Ovary (tissue), 9 donors: ENCODE results near the gene CELF4. TPM values are rescaled to one million over a fixed set of nuclear protein-coding genes. Genes with fewer than 3 reads are reported as not detected.

Source experiments
- DNase-seq, 5 donors: peaks; one replicate each; pipeline ENCODE4 v3.0.0-alpha.2; 2019 to 2020
- H3K27ac ChIP-seq, 2 donors: fragments of 200-600 bp; one replicate each; pipeline versions ENCODE4 v1.5.1 to v1.8.0; 2019 to 2022
- H3K27me3 ChIP-seq: fragments of 200-600 bp; one replicate; pipeline ENCODE4 v1.8.0; 2022
- H3K36me3 ChIP-seq: fragments of 200-600 bp; sonication (generic); one replicate; pipeline ENCODE4 v1.5.1; 2019
- H3K4me1 ChIP-seq: one replicate; pipeline ENCODE4 v1.8.1; 2013; ENCODE audit warnings: mild to moderate bottlenecking, moderate library complexity; ENCODE audit not compliant: insufficient read depth
- H3K4me3 ChIP-seq: fragments of 200-600 bp; sonication (generic); one replicate; pipeline ENCODE4 v1.5.1; 2017
- H3K9me3 ChIP-seq, 2 donors: fragments of 200-600 bp in 1 of 2; sonication (generic) in 1 of 2; one replicate each; pipeline versions ENCODE4 v1.5.1 to v1.8.1; 2013 to 2019; ENCODE audit warnings: mild to moderate bottlenecking in 1 of 2, moderate library complexity in 1 of 2
- EP300 ChIP-seq: sonication (generic); formaldehyde crosslinking; IDR thresholded peaks from one replicate; pipeline ENCODE4 v1.6.1; 2017; ENCODE audit warnings: antibody characterized with exemption
- POLR2A ChIP-seq: fragments of 450-650 bp; IDR thresholded peaks from one replicate; pipeline ENCODE4 v1.6.1; 2017; ENCODE audit warnings: antibody characterized with exemption, mild to moderate bottlenecking, moderate library complexity
- WGBS, 3 donors: extraction: QIAGEN DNeasy Blood & Tissue Kit in 1 of 3; methylation state at CpG; one replicate each; pipeline versions ENCODE4 v1.1.5 to v1.1.7; 2013 to 2017; 5-methylcytosine and 5-hydroxymethylcytosine counted together
- intact Hi-C, 4 donors: fragments of 100-400 bp; cut with DNase I; formaldehyde crosslinking; loops; one replicate each; pipeline versions ENCODE4 v1.11.0 to v1.15.1; 2022 to 2023
- polyA plus RNA-seq, 2 donors: library from polyadenylated mRNA; stranded (reverse); fragments of 200-250 nt in 1 of 2; fragments of 350-450 nt in 1 of 2; fragmentation: Illumina TruSeq in 1 of 2; extraction: RNeasy Lipid Tissue Mini Kit (QIAGEN cat#74804) in 1 of 2; gene quantifications; one replicate each; pipeline ENCODE4 v1.2.3, GENCODE V29; 2013 to 2014
- total RNA-seq, 7 donors: library from RNA; depleted of rRNA in 2 of 7; stranded (reverse); fragments of >200 nt in 2 of 7; fragmentation: NEBNext Ultra II Directional in 3 of 7; extraction: Animal tissue kit (Norgen Biotek cat#: 25700) in 3 of 7; gene quantifications; one replicate each; pipeline versions ENCODE4 v1.1.0 to v1.2.4, GENCODE V29; 2016 to 2023
- TF ChIP-seq, protein P1 (sequence below), 3 donors: fragments of 450-650 bp in 2 of 3; fragments of 200-600 bp in 1 of 3; IDR thresholded peaks; one replicate each; pipeline versions ENCODE4 v1.5.1 to v1.8.0; 2016 to 2022; ENCODE audit warnings: antibody characterized with exemption in 3 of 3, mild to moderate bottlenecking in 1 of 3
- donor health status: DM: no; HTN: no; CAD: no; lungs with moderate emphysema.
- donor health status: DM: no; HTN: no; CAD: no.
- donor health status: Bipolar disorder and iron deficiency.
- donor health status: DM: yes; HTN: yes; CAD: no.
- donor health status: DM: no; HTN: no; CAD: no.
- donor health status: DM: yes; HTN: yes; CAD: no.

CELF4 gene
- total and polyA plus RNA-seq, 9 donors, result 0.15 to 1.6 (median 1.1) TPM; not detected in 1

DNA sequence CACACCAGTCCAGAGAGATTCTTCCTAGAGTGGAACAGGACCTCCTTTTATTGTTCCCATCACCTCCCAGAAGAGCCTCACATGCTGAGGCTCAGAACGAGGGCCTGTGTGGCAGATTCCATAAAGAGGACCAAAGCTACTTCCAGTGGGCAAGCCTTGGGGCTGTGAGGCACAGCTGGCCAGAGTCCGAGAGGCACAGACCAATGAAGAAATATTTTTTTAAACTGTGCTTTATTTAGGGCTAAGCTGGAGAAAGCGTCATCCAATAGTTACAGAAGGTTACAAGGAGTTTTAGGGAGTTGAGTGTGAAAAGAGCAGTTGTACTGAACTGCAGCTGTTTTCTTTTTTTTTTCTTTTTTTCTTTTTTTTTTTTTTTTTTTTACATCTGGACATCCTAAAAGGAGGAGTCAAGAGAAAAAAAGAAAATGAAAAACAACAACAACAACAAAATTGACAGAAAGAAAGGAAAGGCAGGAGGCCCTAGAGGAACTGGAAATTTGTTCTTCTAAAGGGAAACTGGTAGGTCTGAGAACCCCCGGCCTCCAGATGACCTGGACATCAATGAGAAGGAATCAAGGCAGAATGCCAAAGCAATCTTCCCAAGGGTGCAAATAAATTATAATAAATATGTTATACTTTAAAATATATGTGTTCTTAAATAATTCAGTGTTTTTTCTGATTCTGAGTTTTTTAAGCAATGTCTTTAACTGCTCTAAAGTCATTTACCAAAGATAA, 322.6 kb downstream of the CELF4 start:
- Histone ChIP-seq H3K9me3 (no peaks in the 10 kb centered on the region), H3K27ac (no peak overlapping the region), H3K27me3 (no peaks in the 10 kb centered on the region), H3K4me3 (no peak overlapping the region), H3K4me1 (peaks cover 11% of the 10 kb centered on the region), H3K36me3 (no peaks in the 10 kb centered on the region)
- intact Hi-C loops, result no loop called here
- DNase-seq, result no peak
- TF ChIP-seq POLR2A, result no peak
- no peak for TF ChIP-seq EP300
- TF ChIP-seq, protein P1, sequence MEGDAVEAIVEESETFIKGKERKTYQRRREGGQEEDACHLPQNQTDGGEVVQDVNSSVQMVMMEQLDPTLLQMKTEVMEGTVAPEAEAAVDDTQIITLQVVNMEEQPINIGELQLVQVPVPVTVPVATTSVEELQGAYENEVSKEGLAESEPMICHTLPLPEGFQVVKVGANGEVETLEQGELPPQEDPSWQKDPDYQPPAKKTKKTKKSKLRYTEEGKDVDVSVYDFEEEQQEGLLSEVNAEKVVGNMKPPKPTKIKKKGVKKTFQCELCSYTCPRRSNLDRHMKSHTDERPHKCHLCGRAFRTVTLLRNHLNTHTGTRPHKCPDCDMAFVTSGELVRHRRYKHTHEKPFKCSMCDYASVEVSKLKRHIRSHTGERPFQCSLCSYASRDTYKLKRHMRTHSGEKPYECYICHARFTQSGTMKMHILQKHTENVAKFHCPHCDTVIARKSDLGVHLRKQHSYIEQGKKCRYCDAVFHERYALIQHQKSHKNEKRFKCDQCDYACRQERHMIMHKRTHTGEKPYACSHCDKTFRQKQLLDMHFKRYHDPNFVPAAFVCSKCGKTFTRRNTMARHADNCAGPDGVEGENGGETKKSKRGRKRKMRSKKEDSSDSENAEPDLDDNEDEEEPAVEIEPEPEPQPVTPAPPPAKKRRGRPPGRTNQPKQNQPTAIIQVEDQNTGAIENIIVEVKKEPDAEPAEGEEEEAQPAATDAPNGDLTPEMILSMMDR (IDR thresholded peaks at IDR 0.05), result no peak
- 21 to 46% (median 30%) methylated on average over 4 of the region's 4 CpGs for WGBS, 3 donors

GRCh38 chr18:37242091-37242490, 323.5 kb downstream of the CELF4 start:
- H3K27ac ChIP-seq, result no peak overlapping the region
- no peaks in the 10 kb centered on the region for H3K27me3 ChIP-seq
- 13 to 28% (median 20%) methylated on average over 6 of the region's 6 CpGs for WGBS, 3 donors
- intact Hi-C loops, result no loop called here
- no peak overlapping the region for H3K4me3 ChIP-seq
- no peak for DNase-seq
- TF ChIP-seq POLR2A, result no peak
- TF ChIP-seq, protein P1 (IDR thresholded peaks at IDR 0.05), result no peak
- H3K4me1 ChIP-seq, result peaks cover 11% of the 10 kb centered on the region
- no peaks in the 10 kb centered on the region for H3K9me3 ChIP-seq
- H3K36me3 ChIP-seq, result no peaks in the 10 kb centered on the region

- WGBS, 3 donors, result 78 to 84% (median 82%) methylated on average over 6 of the region's 6 CpGs
- no peak overlapping the region for H3K27ac ChIP-seq
- no peak overlapping the region for H3K4me3 ChIP-seq
- DNase-seq, result no peak
- peaks cover 7% of the 10 kb centered on the region for H3K4me1 ChIP-seq
- H3K9me3 ChIP-seq, result no peaks in the 10 kb centered on the region
- intact Hi-C loops, result no loop called here
- H3K27me3 ChIP-seq, result no peaks in the 10 kb centered on the region
- no peaks in the 10 kb centered on the region for H3K36me3 ChIP-seq
- TF ChIP-seq, protein P1 (IDR thresholded peaks at IDR 0.05), result no peak
- TF ChIP-seq POLR2A (no peak), EP300 (no peak)
Observed at GRCh38 chr18:37238282-37239108, 327.1 kb downstream of the CELF4 start.

GRCh38 chr18:37235583-37235982, 330.0 kb downstream of the CELF4 start:
- no peaks in the 10 kb centered on the region for H3K36me3 ChIP-seq
- no peaks in the 10 kb centered on the region for H3K9me3 ChIP-seq
- no peaks in the 10 kb centered on the region for H3K4me1 ChIP-seq
- WGBS, 3 donors, result 68 to 80% (median 79%) methylated on average over 2 of the region's 2 CpGs
- no peak overlapping the region for H3K27ac ChIP-seq
- DNase-seq, result no peak
- H3K27me3 ChIP-seq, result no peaks in the 10 kb centered on the region
- no peak overlapping the region for H3K4me3 ChIP-seq
- TF ChIP-seq, protein P1 (IDR thresholded peaks at IDR 0.05), result no peak
- no peak for TF ChIP-seq EP300
- TF ChIP-seq POLR2A, result no peak
- intact Hi-C loops, result no loop called here
